Upper lobe of right lung (tissue), 1 donor: Measurements from ENCODE around the gene SMCP. TPM values are rescaled to one million over a fixed set of nuclear protein-coding genes. Genes with fewer than 3 reads are reported as not detected.

Experiments used
- ATAC-seq: fragments of 200-7000 bp; cut with Tn5 transposase; one replicate; pipeline ENCODE4 v1.9.1; 2020; ENCODE audit warnings: mild to moderate bottlenecking, moderate library complexity
- DNase-seq: peaks from one replicate; pipeline ENCODE4 v3.0.0-alpha.2; 2020
- H3K27ac ChIP-seq: fragments of 200-600 bp; one replicate; pipeline ENCODE4 v1.8.0; 2022
- H3K27me3 ChIP-seq: fragments of 200-600 bp; one replicate; pipeline ENCODE4 v1.8.0; 2022; ENCODE audit warnings: mild to moderate bottlenecking
- H3K36me3 ChIP-seq: fragments of 200-600 bp; one replicate; pipeline ENCODE4 v1.8.0; 2022
- H3K4me1 ChIP-seq: fragments of 200-600 bp; one replicate; pipeline ENCODE4 v1.8.0; 2022
- H3K4me3 ChIP-seq: fragments of 200-600 bp; one replicate; pipeline ENCODE4 v1.8.0; 2022; ENCODE audit warnings: mild to moderate bottlenecking
- H3K9me3 ChIP-seq: fragments of 200-600 bp; one replicate; pipeline ENCODE4 v1.8.0; 2022
- intact Hi-C: fragments of 100-400 bp; cut with DNase I; formaldehyde crosslinking; loops from one replicate; pipeline ENCODE4 v1.11.0; 2022
- total RNA-seq: library from RNA; stranded (reverse); fragmentation: NEBNext Ultra II Directional; extraction: Animal tissue kit (Norgen Biotek cat#: 25700); gene quantifications from one replicate; pipeline ENCODE4 v1.2.1, GENCODE V29; 2021
- TF ChIP-seq, protein P1 (sequence below): fragments of 200-600 bp; IDR thresholded peaks from one replicate; pipeline ENCODE4 v1.8.0; 2022; ENCODE audit warnings: antibody characterized with exemption
- donor health status: DM: no; HTN: yes; CAD: no; lungs with severe emphysema.

Gene SMCP
- total RNA-seq, 1 donor from 2014 or later, result not detected

DNA sequence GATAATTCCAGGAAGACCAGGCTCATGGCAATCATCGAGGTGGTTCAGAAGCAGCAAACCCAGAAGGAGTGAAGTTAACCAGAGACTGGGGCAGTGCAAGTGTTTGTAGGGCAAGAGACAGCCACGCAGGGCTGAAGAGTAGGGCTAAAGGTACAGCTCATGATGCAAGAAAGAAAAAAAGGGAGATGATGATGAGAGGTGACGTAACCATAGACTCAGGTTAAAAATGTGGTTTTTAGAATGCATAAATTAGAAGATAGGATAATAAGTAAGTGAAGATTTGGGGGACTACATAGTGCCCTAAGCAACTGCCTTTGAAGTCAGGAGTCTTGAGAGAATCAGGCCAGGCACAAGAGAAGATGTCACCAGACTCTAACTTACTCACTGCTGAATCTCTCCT is 18.0 kb upstream of the SMCP start:
- no peaks in the 10 kb centered on the region for H3K36me3 ChIP-seq
- intact Hi-C loops, result no loop called here
- TF ChIP-seq, protein P1, sequence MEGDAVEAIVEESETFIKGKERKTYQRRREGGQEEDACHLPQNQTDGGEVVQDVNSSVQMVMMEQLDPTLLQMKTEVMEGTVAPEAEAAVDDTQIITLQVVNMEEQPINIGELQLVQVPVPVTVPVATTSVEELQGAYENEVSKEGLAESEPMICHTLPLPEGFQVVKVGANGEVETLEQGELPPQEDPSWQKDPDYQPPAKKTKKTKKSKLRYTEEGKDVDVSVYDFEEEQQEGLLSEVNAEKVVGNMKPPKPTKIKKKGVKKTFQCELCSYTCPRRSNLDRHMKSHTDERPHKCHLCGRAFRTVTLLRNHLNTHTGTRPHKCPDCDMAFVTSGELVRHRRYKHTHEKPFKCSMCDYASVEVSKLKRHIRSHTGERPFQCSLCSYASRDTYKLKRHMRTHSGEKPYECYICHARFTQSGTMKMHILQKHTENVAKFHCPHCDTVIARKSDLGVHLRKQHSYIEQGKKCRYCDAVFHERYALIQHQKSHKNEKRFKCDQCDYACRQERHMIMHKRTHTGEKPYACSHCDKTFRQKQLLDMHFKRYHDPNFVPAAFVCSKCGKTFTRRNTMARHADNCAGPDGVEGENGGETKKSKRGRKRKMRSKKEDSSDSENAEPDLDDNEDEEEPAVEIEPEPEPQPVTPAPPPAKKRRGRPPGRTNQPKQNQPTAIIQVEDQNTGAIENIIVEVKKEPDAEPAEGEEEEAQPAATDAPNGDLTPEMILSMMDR, result no peak
- H3K27me3 ChIP-seq, result no peaks in the 10 kb centered on the region
- no peak overlapping the region for H3K27ac ChIP-seq
- ATAC-seq (no peak), DNase-seq (no peak)
- no peak overlapping the region for H3K4me3 ChIP-seq
- H3K4me1 ChIP-seq, result no peaks in the 10 kb centered on the region
- no peaks in the 10 kb centered on the region for H3K9me3 ChIP-seq

DNA sequence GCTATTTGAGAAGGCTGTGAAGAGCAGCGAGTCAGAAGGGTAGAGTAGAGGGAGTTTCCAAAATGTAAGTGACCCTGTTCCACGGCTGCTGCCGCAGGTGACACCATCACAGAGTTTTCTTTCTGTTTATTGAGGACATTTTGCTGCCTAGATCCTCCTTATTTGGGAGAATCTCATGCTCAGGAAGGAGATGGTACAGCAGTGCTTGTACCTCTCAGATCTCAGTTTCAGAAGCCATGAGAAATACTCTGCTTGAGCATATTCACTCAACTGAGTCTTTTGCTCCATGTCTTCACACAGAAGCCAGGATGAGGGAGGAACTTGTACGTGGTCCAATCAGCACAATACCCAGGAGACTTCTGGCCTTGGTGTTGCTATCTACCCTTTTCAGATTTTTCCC is 16.7 kb upstream of the SMCP start:
- Histone ChIP-seq H3K27me3 (no peaks in the 10 kb centered on the region), H3K36me3 (no peaks in the 10 kb centered on the region), H3K4me1 (no peaks in the 10 kb centered on the region), H3K4me3 (no peak overlapping the region), H3K9me3 (no peaks in the 10 kb centered on the region), H3K27ac (no peak overlapping the region)
- TF ChIP-seq, protein P1, result no peak
- ATAC-seq (no peak), DNase-seq (no peak)
- intact Hi-C loops, result no loop called here

DNA sequence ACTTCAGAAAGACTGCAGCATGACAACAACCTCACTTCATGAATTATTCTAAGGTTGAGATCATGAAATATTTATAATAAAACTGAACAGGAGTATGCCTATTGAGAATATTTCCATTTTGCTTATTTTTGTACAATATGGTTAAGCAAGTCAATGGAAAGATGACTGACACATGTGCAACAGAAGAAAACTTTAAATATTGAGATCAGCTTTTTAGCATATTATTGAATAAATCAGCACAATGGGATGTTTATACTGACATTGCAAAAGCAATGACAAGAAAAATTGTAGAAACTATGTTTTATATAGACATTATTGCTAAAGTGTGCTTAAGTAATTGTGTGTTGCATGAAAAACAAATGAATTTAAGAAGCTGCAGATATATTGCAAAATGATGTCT is 13.7 kb upstream of the SMCP start:
- Histone ChIP-seq H3K27me3 (no peaks in the 10 kb centered on the region), H3K36me3 (no peaks in the 10 kb centered on the region), H3K27ac (no peak overlapping the region), H3K4me1 (no peaks in the 10 kb centered on the region), H3K4me3 (no peak overlapping the region), H3K9me3 (no peaks in the 10 kb centered on the region)
- ATAC-seq (no peak), DNase-seq (no peak)
- TF ChIP-seq, protein P1, result no peak
- intact Hi-C loops, result no loop called here

DNA sequence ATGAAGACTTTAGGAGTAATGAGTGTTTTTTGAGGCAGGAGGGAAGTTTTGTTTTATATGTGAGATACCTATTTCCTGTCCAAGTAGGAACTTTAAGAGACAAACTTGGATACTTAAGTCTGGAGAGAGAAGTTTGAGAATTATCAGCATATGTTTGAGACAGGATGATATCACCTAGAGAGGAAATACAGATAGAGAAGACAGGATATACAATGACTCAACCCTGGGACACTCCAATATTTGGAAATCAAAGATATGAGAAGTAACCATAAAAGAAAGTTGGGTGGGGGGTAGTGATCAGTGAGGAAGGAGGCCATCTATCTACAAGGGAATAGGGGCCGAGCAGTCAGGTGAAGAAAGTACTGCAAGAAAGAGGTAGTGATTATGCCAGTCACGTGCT is 11.8 kb upstream of the SMCP start:
- Histone ChIP-seq H3K9me3 (no peaks in the 10 kb centered on the region), H3K4me3 (no peak overlapping the region), H3K4me1 (no peaks in the 10 kb centered on the region), H3K27ac (no peak overlapping the region), H3K36me3 (no peaks in the 10 kb centered on the region), H3K27me3 (no peaks in the 10 kb centered on the region)
- intact Hi-C loops, result no loop called here
- DNase-seq, result no peak
- TF ChIP-seq, protein P1, result no peak
- no peak for ATAC-seq

DNA sequence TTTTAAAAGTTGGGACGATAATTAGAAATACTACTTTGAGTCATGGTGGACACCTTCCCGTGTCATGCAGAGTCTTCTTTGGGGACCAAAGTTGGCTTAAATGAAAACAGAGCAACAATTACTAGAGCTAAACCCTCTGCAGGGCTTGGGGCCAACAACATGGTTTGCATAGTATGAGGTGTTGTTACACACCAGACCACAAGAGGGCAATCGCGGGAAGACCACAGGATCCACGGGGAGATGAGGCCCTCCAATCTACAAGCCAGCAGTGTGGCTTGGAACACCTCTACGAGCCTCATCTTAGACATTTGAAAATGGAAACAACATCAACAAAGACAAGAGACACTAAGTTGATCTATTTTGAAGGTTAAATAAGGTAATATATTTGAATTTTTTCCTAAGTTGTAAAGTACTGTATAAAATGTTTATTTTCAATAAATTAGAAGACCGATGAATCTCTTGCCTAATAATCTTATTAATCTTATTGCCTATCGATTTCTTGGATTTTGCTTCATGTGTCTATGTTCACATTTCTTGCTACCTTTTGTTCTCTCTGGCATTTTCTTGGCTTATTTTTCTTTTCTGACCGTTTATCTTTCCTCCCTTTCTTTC is 8.2 kb upstream of the SMCP start:
- ATAC-seq (peak; percentile 97), DNase-seq (no peak)
- intact Hi-C loops, result no loop called here
- H3K27ac ChIP-seq, result no peak overlapping the region
- no peaks in the 10 kb centered on the region for H3K4me1 ChIP-seq
- H3K36me3 ChIP-seq, result no peaks in the 10 kb centered on the region
- no peaks in the 10 kb centered on the region for H3K27me3 ChIP-seq
- H3K4me3 ChIP-seq, result no peak overlapping the region
- no peaks in the 10 kb centered on the region for H3K9me3 ChIP-seq
- TF ChIP-seq, protein P1, result peak; percentile 79
